ENCODE data around the gene SOX30. TPM values are rescaled to one million over a fixed set of nuclear protein-coding genes. Genes with fewer than 3 reads are reported as not detected.
A peak's percentile ranks its signal among the peaks of the same experiment; 100 is the strongest.
"Not testable (repeated sequence)": the region's sequence is repeated elsewhere in the genome, so short reads cannot be mapped to it uniquely, and the experiment has no call there.

SOX30 gene
- total RNA-seq, 1 donor from 2014 or later = not detected

GRCh38 chr5:157679801-157680200 lies 27.6 kb upstream of the SOX30 start:
- H3K4me3 ChIP-seq = no peak overlapping the region
- H3K36me3 ChIP-seq = no peaks in the 10 kb centered on the region
- H3K4me1 ChIP-seq = no peaks in the 10 kb centered on the region
- intact Hi-C loops (cut with DNase I) = no loop called here
- peak in 1 of 2 donors; percentile 79 for DNase-seq (ENCODE audit: extremely low spot score in 2 of 2)
- no peaks in the 10 kb centered on the region for H3K27me3 ChIP-seq
- no peak overlapping the region for H3K27ac ChIP-seq
- H3K9me3 ChIP-seq = no peaks in the 10 kb centered on the region
- TF ChIP-seq POLR2AphosphoS5 (IDR thresholded peaks at IDR 0.05; ENCODE audit: insufficient read depth in 1 of 2, low read depth in 1 of 2) (no peak), POLR2A (IDR thresholded peaks at IDR 0.05) (no peak)
- TF ChIP-seq, protein P1, sequence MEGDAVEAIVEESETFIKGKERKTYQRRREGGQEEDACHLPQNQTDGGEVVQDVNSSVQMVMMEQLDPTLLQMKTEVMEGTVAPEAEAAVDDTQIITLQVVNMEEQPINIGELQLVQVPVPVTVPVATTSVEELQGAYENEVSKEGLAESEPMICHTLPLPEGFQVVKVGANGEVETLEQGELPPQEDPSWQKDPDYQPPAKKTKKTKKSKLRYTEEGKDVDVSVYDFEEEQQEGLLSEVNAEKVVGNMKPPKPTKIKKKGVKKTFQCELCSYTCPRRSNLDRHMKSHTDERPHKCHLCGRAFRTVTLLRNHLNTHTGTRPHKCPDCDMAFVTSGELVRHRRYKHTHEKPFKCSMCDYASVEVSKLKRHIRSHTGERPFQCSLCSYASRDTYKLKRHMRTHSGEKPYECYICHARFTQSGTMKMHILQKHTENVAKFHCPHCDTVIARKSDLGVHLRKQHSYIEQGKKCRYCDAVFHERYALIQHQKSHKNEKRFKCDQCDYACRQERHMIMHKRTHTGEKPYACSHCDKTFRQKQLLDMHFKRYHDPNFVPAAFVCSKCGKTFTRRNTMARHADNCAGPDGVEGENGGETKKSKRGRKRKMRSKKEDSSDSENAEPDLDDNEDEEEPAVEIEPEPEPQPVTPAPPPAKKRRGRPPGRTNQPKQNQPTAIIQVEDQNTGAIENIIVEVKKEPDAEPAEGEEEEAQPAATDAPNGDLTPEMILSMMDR (IDR thresholded peaks at IDR 0.05) = no peak

- peak in 1 of 2 donors; percentile 22 for DNase-seq (ENCODE audit: extremely low spot score in 2 of 2)
- Histone ChIP-seq H3K27me3 (no peaks in the 10 kb centered on the region), H3K9me3 (no peaks in the 10 kb centered on the region), H3K4me3 (no peak overlapping the region), H3K4me1 (no peaks in the 10 kb centered on the region), H3K36me3 (no peaks in the 10 kb centered on the region), H3K27ac (no peak overlapping the region)
- intact Hi-C loops (cut with DNase I) = no loop called here
- TF ChIP-seq POLR2A (IDR thresholded peaks at IDR 0.05) (no peak), POLR2AphosphoS5 (IDR thresholded peaks at IDR 0.05; ENCODE audit: insufficient read depth in 1 of 2, low read depth in 1 of 2) (no peak)
- TF ChIP-seq, protein P1 (IDR thresholded peaks at IDR 0.05) = no peak
Measured at GRCh38 chr5:157677931-157678330, 25.7 kb upstream of the SOX30 start.

GRCh38 chr5:157674351-157674750 lies 22.1 kb upstream of the SOX30 start:
- H3K27ac ChIP-seq; H3K9me3 ChIP-seq; H3K36me3 ChIP-seq; H3K27me3 ChIP-seq; intact Hi-C loops (cut with DNase I); H3K4me3 ChIP-seq: not testable (repeated sequence)
- H3K4me1 ChIP-seq = peaks cover 14% of the 10 kb centered on the region
- peak in 1 of 2 donors; percentile 49 for DNase-seq (ENCODE audit: extremely low spot score in 2 of 2)

GRCh38 chr5:157672976-157673375 lies 20.7 kb upstream of the SOX30 start:
- intact Hi-C loops (cut with DNase I) = no loop called here
- Histone ChIP-seq H3K36me3 (no peaks in the 10 kb centered on the region), H3K4me1 (peaks cover 14% of the 10 kb centered on the region), H3K27ac (no peak overlapping the region), H3K27me3 (no peaks in the 10 kb centered on the region), H3K9me3 (no peaks in the 10 kb centered on the region), H3K4me3 (no peak overlapping the region)
- DNase-seq (ENCODE audit: extremely low spot score in 2 of 2) = peak in 1 of 2 donors; percentile 18
- TF ChIP-seq POLR2AphosphoS5 (IDR thresholded peaks at IDR 0.05; ENCODE audit: insufficient read depth in 1 of 2, low read depth in 1 of 2) (no peak), POLR2A (IDR thresholded peaks at IDR 0.05) (no peak)
- TF ChIP-seq, protein P1 (IDR thresholded peaks at IDR 0.05) = no peak

- Histone ChIP-seq H3K27ac (no peak overlapping the region), H3K27me3 (no peaks in the 10 kb centered on the region), H3K4me3 (peak overlapping the region; percentile 44 to 45), H3K9me3 (no peaks in the 10 kb centered on the region), H3K36me3 (no peaks in the 10 kb centered on the region), H3K4me1 (peaks cover 14% of the 10 kb centered on the region)
- peak; percentile 79 to 95 for DNase-seq (ENCODE audit: extremely low spot score in 2 of 2)
- intact Hi-C loops (cut with DNase I) = no loop called here
- no peak for TF ChIP-seq POLR2A (IDR thresholded peaks at IDR 0.05)
- TF ChIP-seq POLR2AphosphoS5 (IDR thresholded peaks at IDR 0.05; ENCODE audit: insufficient read depth in 1 of 2, low read depth in 1 of 2) = no peak
- TF ChIP-seq, protein P1 (IDR thresholded peaks at IDR 0.05) = no peak
Measured at GRCh38 chr5:157671592-157672330, 19.5 kb upstream of the SOX30 start.

Measured in vagina (tissue), 2 donors.